GM20431 (cell line): ENCODE measurements around the gene PRRC1.

Experiments
- in situ Hi-C: fragments of 300-500 bp; cut with MseI, MboI; formaldehyde crosslinking; loops from one replicate; pipeline ENCODE4 v1.15.0; 2020; ENCODE audit warnings: low sequenced_read_pairs; ENCODE audit not compliant: unreplicated experiment

The PRRC1 gene

DNA sequence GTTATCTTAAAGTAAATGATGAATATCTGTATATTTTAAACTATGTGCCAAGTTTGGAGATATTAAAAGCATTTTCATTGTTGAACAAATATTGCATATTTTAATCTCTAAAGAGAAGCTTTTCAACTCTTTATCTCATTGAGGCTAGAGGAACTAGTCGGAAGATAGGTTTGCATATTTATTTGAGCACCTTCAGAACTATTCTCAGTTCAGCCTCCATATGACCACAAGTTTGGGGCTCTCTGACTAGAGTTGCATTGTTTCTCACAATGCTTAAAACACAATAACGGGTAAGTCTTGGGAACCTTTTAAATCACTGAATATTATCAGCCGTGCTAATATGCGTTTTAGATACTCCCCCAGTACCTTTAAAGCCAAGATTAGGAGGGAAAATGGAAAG is 84.2 kb downstream of the PRRC1 start:
- in situ Hi-C loops: no loop called here

DNA sequence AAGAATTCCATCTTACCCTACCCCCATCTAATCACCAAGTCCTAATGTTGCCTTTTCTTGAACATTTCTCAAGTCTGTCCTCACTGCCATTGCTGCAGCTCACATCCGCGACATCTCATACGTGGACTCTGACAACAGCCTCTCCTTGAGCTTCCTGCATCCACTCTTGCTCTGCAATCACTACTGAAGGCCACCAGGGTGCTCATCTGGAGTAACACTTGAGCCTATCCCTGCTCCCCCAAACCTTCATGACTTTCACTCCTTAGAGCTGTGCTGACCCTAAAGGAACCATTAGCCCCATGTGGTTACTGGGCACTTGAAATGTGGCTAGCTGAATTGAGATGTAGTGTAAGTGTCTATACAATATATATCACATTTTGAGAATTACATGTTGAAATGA is 85.0 kb downstream of the PRRC1 start:
- in situ Hi-C loops: no loop called here

DNA sequence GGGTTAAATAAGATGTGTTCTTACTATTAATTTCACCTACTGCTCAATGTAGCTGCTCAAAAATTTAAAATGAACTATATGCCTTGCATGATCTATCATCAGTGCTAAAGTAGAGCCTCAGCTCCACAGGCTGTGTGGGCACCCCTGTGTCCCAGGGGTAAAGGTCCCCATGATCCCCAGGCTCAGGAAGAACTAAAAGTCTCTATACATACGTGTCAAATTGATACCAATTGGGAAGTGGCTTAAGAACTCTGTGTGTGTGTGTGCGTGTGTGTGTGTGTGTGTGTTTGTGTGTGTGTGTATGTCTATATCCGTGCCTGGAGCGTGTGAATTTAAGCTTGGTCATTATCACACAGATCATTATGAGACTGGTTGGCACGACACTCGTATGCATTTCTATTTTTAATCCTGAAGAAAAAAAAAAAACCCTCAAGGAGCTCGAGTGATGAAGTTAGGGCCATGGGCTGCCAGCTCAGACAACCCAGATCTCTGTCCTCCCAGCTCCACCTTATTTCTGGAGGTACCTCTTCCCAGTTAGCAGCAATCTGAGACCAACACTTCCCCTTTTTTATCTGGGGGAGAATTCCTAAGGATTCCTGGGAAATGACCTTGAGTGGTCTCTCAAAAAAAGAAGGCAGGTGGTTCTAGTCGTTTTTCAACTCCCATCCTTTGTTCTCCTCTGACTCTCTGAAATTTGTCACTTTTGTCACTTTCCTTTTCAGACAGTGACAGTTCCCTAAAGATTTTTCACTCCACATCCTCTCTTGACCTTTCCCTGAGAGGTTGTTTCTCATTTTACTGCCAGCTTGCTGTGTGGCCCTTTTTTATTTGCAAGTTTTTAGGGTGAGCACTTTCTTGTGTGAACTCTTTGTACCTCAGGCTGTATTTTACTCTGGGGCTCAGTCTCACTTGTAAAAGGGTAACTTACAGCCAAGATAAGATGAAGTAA is 85.7 kb downstream of the PRRC1 start:
- in situ Hi-C loops: no loop called here
